G401.6 (cell line): ENCODE data around the gene TMEM209.
A peak's percentile ranks its signal among the peaks of the same experiment; 100 is the strongest.
"Not testable (repeated sequence)": the region's sequence is repeated elsewhere in the genome, so short reads cannot be mapped to it uniquely, and the experiment has no call there.

ENCODE experiments used
- FAIRE-seq: peaks from 2 replicates; lab custom pipeline; 2012; peaks lifted over from hg19 to GRCh38; lab: Jason Lieb, UNC

The TMEM209 gene

GRCh38 chr7:130162196-130162595 is 43.0 kb downstream of the TMEM209 start:
- FAIRE-seq = no peak

- FAIRE-seq = no peak
Observed at GRCh38 chr7:130160455-130160854, 44.8 kb downstream of the TMEM209 start.

GRCh38 chr7:130160023-130160422 is 45.2 kb downstream of the TMEM209 start:
- FAIRE-seq = no peak

GRCh38 chr7:130157700-130158099 is 47.5 kb downstream of the TMEM209 start:
- FAIRE-seq = no peak

GRCh38 chr7:130156140-130156539 is 49.1 kb downstream of the TMEM209 start:
- FAIRE-seq = no peak

GRCh38 chr7:130154501-130155317 is 50.5 kb downstream of the TMEM209 start:
- no peak for FAIRE-seq

- FAIRE-seq = no peak
Observed at GRCh38 chr7:130154131-130154500, 51.1 kb downstream of the TMEM209 start.

GRCh38 chr7:130153211-130153908 is 51.8 kb downstream of the TMEM209 start:
- FAIRE-seq = no peak

- FAIRE-seq = no peak
Observed at GRCh38 chr7:130152493-130153210, 52.6 kb downstream of the TMEM209 start.

GRCh38 chr7:130151591-130152492 is 53.4 kb downstream of the TMEM209 start:
- no peak for FAIRE-seq

- FAIRE-seq = no peak
Observed at GRCh38 chr7:130150587-130150986, 54.6 kb downstream of the TMEM209 start.

GRCh38 chr7:130149281-130150139 is 55.7 kb downstream of the TMEM209 start:
- FAIRE-seq = no peak

- FAIRE-seq = no peak
Observed at GRCh38 chr7:130148561-130148960, 56.6 kb downstream of the TMEM209 start.

GRCh38 chr7:130147710-130148325 is 57.4 kb downstream of the TMEM209 start:
- no peak for FAIRE-seq

GRCh38 chr7:130146693-130147405 is 58.4 kb downstream of the TMEM209 start:
- FAIRE-seq = no peak

- not testable (repeated sequence) for FAIRE-seq
Observed at GRCh38 chr7:130146142-130146541, 59.1 kb downstream of the TMEM209 start.

- FAIRE-seq = no peak
Observed at GRCh38 chr7:130145424-130146100, 59.6 kb downstream of the TMEM209 start.

- peak; percentile 34 for FAIRE-seq
Observed at GRCh38 chr7:130144312-130145171, 60.7 kb downstream of the TMEM209 start.
